ENCODE measurements around the gene MOB3A.

DNA sequence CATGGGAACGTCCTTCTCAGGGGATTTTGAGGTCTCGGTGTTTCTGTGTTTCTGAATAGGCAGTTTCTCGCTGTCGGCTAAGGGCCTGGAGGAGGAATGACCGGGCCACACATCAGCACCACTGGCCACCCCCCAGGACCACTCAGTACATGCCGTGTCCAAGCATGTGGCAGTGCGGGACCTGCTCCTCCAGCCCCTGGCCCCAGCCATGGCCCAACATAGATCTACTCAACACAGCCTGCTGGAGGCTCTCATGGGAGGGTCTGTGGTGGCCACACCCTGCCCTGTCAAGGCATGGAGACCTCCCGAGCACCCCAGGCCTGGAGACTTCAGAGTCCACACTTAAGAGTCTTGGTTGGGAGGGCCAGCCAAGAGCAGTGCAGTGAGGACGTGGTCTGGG is 18.1 kb upstream of the MOB3A start:
- no peak for TF ChIP-seq POLR2A (IDR thresholded peaks at IDR 0.05; ENCODE audit: low read depth, low read length)
- TF ChIP-seq POLR2AphosphoS5 (IDR thresholded peaks at IDR 0.05; ENCODE audit: low read depth, low read length), result no peak
- no peak for TF ChIP-seq TAF1 (IDR thresholded peaks at IDR 0.05; ENCODE audit: borderline replicate concordance, low read depth, low read length)

All from GM12892 (cell line).